ENCODE measurements around the gene ECT2L.

GRCh38 chr6:138806889-138807288 lies 11.0 kb downstream of the ECT2L start:
- TF ChIP-seq CTCF (IDR thresholded peaks at IDR 0.05) (no peak), POLR2A (IDR thresholded peaks at IDR 0.05) (no peak)

All from heart left ventricle (tissue), 13 donors.